DOHH2 (cell line): Measurements from ENCODE around the gene OBP2A.

Experiments used
- H3F3A ChIP-seq: fragments of 200-600 bp; sonication (generic), shearing (Covaris generic); 2 replicates; pipeline ENCODE4 v1.6.0; 2016; ENCODE audit warnings: antibody characterized with exemption, mild to moderate bottlenecking; ENCODE audit not compliant: control insufficient read depth, insufficient read depth
- H3K27ac ChIP-seq: fragments of 200-600 bp; sonication (generic); 2 replicates; pipeline ENCODE4 v1.5.1; 2014; ENCODE audit warnings: low read depth, mild to moderate bottlenecking, low read length, moderate library complexity
- H3K27me3 ChIP-seq: fragments of 200-600 bp; sonication (generic); 2 replicates; pipeline ENCODE4 v1.6.1; 2014; ENCODE audit warnings: mild to moderate bottlenecking, low read length, mixed read lengths; ENCODE audit not compliant: control insufficient read depth
- H3K36me3 ChIP-seq: fragments of 200-600 bp; sonication (generic); 2 replicates; pipeline ENCODE4 v1.6.1; 2014; ENCODE audit warnings: mild to moderate bottlenecking, low read length, moderate library complexity, mixed read lengths; ENCODE audit not compliant: control insufficient read depth
- H3K4me1 ChIP-seq: fragments of 200-600 bp; sonication (generic); 2 replicates; pipeline ENCODE4 v1.6.1; 2014; ENCODE audit warnings: mild to moderate bottlenecking, low read length, mixed read lengths; ENCODE audit not compliant: control insufficient read depth
- H3K4me2 ChIP-seq: fragments of 200-600 bp; sonication (generic); 2 replicates; pipeline ENCODE4 v1.6.0; 2014; ENCODE audit warnings: mild to moderate bottlenecking, low read length, moderate library complexity
- H3K4me3 ChIP-seq: fragments of 200-600 bp; sonication (generic); 2 replicates; pipeline ENCODE4 v1.5.1; 2014; ENCODE audit warnings: mild to moderate bottlenecking, low read length, mixed read lengths
- H3K79me2 ChIP-seq: fragments of 200-600 bp; sonication (generic); 2 replicates; pipeline ENCODE4 v1.6.1; 2014; ENCODE audit warnings: mild to moderate bottlenecking, low read length, mixed read lengths; ENCODE audit not compliant: control insufficient read depth
- H3K9me2 ChIP-seq: fragments of 200-600 bp; sonication (generic); replicated peaks from 2 replicates; pipeline ENCODE4 v1.6.1; 2014; ENCODE audit warnings: mild to moderate bottlenecking, low read length, mixed read lengths; ENCODE audit not compliant: control insufficient read depth
- H3K9me3 ChIP-seq: fragments of 200-600 bp; sonication (generic); 2 replicates; pipeline ENCODE4 v1.6.1; 2014; ENCODE audit warnings: antibody characterized with exemption, low read length, mixed read lengths; ENCODE audit not compliant: control insufficient read depth, insufficient read depth
- H4K20me1 ChIP-seq: fragments of 200-600 bp; sonication (generic); 2 replicates; pipeline ENCODE4 v1.6.0; 2014; ENCODE audit warnings: low read depth, mild to moderate bottlenecking, antibody characterized with exemption, low read length, moderate library complexity; ENCODE audit not compliant: control insufficient read depth, insufficient read depth
- CTCF ChIP-seq: fragments of 200-600 bp; sonication (generic); IDR thresholded peaks from one replicate; pipeline ENCODE4 v1.5.1; 2014; ENCODE audit warnings: antibody characterized with exemption, mild to moderate bottlenecking, low read depth, low read length; ENCODE audit not compliant: poor library complexity, severe bottlenecking
- EZH2phosphoT487 ChIP-seq: fragments of 200-600 bp; sonication (generic); IDR thresholded peaks from 2 replicates; pipeline ENCODE4 v1.6.1; 2017; ENCODE audit warnings: borderline replicate concordance, mild to moderate bottlenecking, antibody characterized with exemption, low read length, moderate library complexity, mixed read lengths

OBP2A gene

DNA sequence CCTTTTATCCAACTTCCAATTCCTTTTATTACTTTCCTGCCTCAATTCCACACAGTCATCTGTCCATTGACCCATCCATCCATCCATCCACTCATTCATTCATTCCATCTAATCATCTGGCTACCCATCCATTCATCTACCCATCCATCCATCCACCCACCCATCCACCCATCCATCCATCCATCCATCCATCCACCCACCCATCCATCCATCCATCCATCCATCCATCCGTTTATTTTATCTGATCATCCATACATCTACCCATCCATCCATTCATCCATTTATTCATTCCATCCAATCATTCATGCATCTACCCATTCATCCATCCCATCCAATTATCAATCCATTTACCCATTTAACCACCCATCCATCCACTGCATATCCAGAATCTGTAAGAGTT is 27.2 kb downstream of the OBP2A start:
- Histone ChIP-seq H3K27ac (no peak overlapping the region), H3K36me3 (no peaks in the 10 kb centered on the region), H3K4me1 (no peaks in the 10 kb centered on the region), H3K9me2 (no peaks in the 10 kb centered on the region), H3K9me3 (no peaks in the 10 kb centered on the region), H3K4me2 (no peak overlapping the region), H3K4me3 (no peak overlapping the region), H4K20me1 (no peaks in the 10 kb centered on the region), H3K79me2 (no peaks in the 10 kb centered on the region), H3K27me3 (no peaks in the 10 kb centered on the region), H3F3A (no peaks in the 10 kb centered on the region)
- TF ChIP-seq CTCF = no peak
- TF ChIP-seq EZH2phosphoT487 = no peak

GRCh38 chr9:135574331-135574730 is 28.4 kb downstream of the OBP2A start:
- no peaks in the 10 kb centered on the region for H3K36me3 ChIP-seq
- no peaks in the 10 kb centered on the region for H3K27me3 ChIP-seq
- TF ChIP-seq CTCF = no peak
- no peak for TF ChIP-seq EZH2phosphoT487
- no peaks in the 10 kb centered on the region for H3K9me2 ChIP-seq
- no peak overlapping the region for H3K27ac ChIP-seq
- H3K4me3 ChIP-seq = no peak overlapping the region
- no peaks in the 10 kb centered on the region for H3F3A ChIP-seq
- H3K79me2 ChIP-seq = no peaks in the 10 kb centered on the region
- H3K9me3 ChIP-seq = no peaks in the 10 kb centered on the region
- H4K20me1 ChIP-seq = no peaks in the 10 kb centered on the region
- H3K4me2 ChIP-seq = no peak overlapping the region
- H3K4me1 ChIP-seq = no peaks in the 10 kb centered on the region

DNA sequence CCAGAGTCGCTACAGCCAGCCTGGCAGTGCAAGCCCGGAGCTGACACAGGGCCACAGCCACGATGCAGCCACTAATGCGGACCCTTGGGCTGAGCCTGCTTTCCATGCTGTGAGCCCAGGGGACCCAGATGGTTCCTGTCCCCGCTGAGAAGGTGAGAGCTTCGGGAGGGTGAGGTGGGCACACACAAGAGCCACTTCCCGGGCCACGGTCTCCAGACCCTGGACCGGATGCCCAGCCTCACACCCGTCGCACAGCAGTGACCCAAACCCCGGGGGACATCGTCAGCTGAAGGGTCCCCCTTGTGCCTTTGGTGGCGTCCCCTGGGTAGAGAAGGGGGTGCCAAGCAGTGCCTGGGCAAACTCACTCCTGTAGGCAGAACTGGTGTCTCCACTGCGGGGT is 29.0 kb downstream of the OBP2A start:
- Histone ChIP-seq H3K36me3 (no peaks in the 10 kb centered on the region), H3K4me3 (no peak overlapping the region), H4K20me1 (no peaks in the 10 kb centered on the region), H3K9me3 (no peaks in the 10 kb centered on the region), H3K27ac (no peak overlapping the region), H3F3A (no peaks in the 10 kb centered on the region), H3K79me2 (no peaks in the 10 kb centered on the region), H3K4me2 (no peak overlapping the region), H3K4me1 (no peaks in the 10 kb centered on the region), H3K27me3 (no peaks in the 10 kb centered on the region), H3K9me2 (no peaks in the 10 kb centered on the region)
- TF ChIP-seq EZH2phosphoT487 = no peak
- TF ChIP-seq CTCF = no peak
